Endodermal cell (in vitro differentiated cells): Measurements from ENCODE around the gene ABCD4. TPM values are rescaled to one million over a fixed set of nuclear protein-coding genes. Genes with fewer than 3 reads are reported as not detected.
A peak's percentile ranks its signal among the peaks of the same experiment; 100 is the strongest.

Experiments
- DNase-seq: peaks from one replicate; pipeline ENCODE4 v3.0.0-alpha.2; 2017
- H3K27ac ChIP-seq: 2 replicates; pipeline ENCODE4 v1.5.1; 2013; ENCODE audit warnings: mild to moderate bottlenecking, low read depth, low read length, moderate library complexity
- H3K27me3 ChIP-seq: 2 replicates; pipeline ENCODE4 v1.6.1; 2013; ENCODE audit warnings: mild to moderate bottlenecking, low read length, moderate library complexity; ENCODE audit not compliant: insufficient read depth, control insufficient read depth, poor library complexity, severe bottlenecking
- H3K36me3 ChIP-seq: 2 replicates; pipeline ENCODE4 v1.7.0; 2013; ENCODE audit warnings: mild to moderate bottlenecking, low read length, moderate library complexity; ENCODE audit not compliant: control insufficient read depth, insufficient read depth
- H3K4me1 ChIP-seq: one replicate; pipeline ENCODE4 v1.7.0; 2013; ENCODE audit warnings: low read length; ENCODE audit not compliant: control insufficient read depth, insufficient read depth
- H3K4me3 ChIP-seq: 2 replicates; pipeline ENCODE4 v1.5.1; 2013; ENCODE audit warnings: mild to moderate bottlenecking, low read length, moderate library complexity
- H3K9ac ChIP-seq: 2 replicates; pipeline ENCODE4 v1.6.1; 2013; ENCODE audit warnings: mild to moderate bottlenecking, low read length, moderate library complexity; ENCODE audit not compliant: poor library complexity, severe bottlenecking; ENCODE audit errors: extremely low read depth
- H3K9me3 ChIP-seq: 2 replicates; pipeline ENCODE4 v1.6.1; 2013; ENCODE audit warnings: mild to moderate bottlenecking, low read length, moderate library complexity; ENCODE audit not compliant: control insufficient read depth
- H3K27ac Mint-ChIP-seq: 2 replicates; pipeline ENCODE4 v1.8.0; 2020; ENCODE audit warnings: mixed read lengths
- H3K27me3 Mint-ChIP-seq: 2 replicates; pipeline ENCODE4 v1.8.0; 2021; ENCODE audit warnings: mild to moderate bottlenecking, mixed read lengths; ENCODE audit not compliant: insufficient read depth
- H3K36me3 Mint-ChIP-seq: 2 replicates; pipeline ENCODE4 v1.8.0; 2020; ENCODE audit warnings: low read depth, mixed read lengths
- H3K4me1 Mint-ChIP-seq: 2 replicates; pipeline ENCODE4 v1.8.0; 2020; ENCODE audit warnings: mixed read lengths
- H3K4me3 Mint-ChIP-seq: 2 replicates; pipeline ENCODE4 v1.8.0; 2020; ENCODE audit warnings: mild to moderate bottlenecking, moderate library complexity, mixed read lengths
- H3K9me3 Mint-ChIP-seq: 2 replicates; pipeline ENCODE4 v1.8.0; 2020; ENCODE audit warnings: mild to moderate bottlenecking, mixed read lengths
- CTCF ChIP-seq: fragments of 200-600 bp; sonication (generic); conservative IDR thresholded peaks from 2 replicates; pipeline ENCODE4 v1.5.0; 2021; ENCODE audit warnings: antibody characterized with exemption, mild to moderate bottlenecking
- WGBS, 2 experiments: methylation state at CpG; one replicate each; pipeline versions ENCODE4 v1.1.5 to v1.1.7; 2013; ENCODE audit warnings: missing lambda C conversion rate in 2 of 2, mixed read lengths in 1 of 2; ENCODE audit not compliant: insufficient coverage in 1 of 2, insufficient read length in 1 of 2; 5-methylcytosine and 5-hydroxymethylcytosine counted together
- total RNA-seq, 2 donors: library from RNA; stranded (reverse); fragmentation: NEBNext Ultra II Directional in 1 of 2; extraction: Animal tissue kit (Norgen Biotek cat#: 25700) in 1 of 2; gene quantifications; 2 replicates in 1 of 2; 3 replicates in 1 of 2; pipeline ENCODE4 v1.2.1, GENCODE V29; 2021

Gene ABCD4
- total RNA-seq, 2 donors from 2014 or later = 153 to 239 TPM

GRCh38 chr14:74309125-74310022 is 6.6 kb upstream of the ABCD4 start:
- WGBS, 2 experiments = 93 to 96% methylated on average over 6 to 7 of the region's 8 CpGs
- no peaks in the 10 kb centered on the region for H3K36me3 Mint-ChIP-seq
- no peak for TF ChIP-seq CTCF
- H3K27me3 ChIP-seq = no peaks in the 10 kb centered on the region
- no peak for DNase-seq
- no peaks in the 10 kb centered on the region for H3K36me3 ChIP-seq
- no peaks in the 10 kb centered on the region for H3K4me1 Mint-ChIP-seq
- H3K27ac Mint-ChIP-seq = no peak overlapping the region
- peaks cover 8% of the 10 kb centered on the region for H3K27me3 Mint-ChIP-seq
- H3K27ac ChIP-seq = no peak overlapping the region
- H3K4me3 Mint-ChIP-seq = no peak overlapping the region
- no peak overlapping the region for H3K4me3 ChIP-seq
- H3K4me1 ChIP-seq = no peaks in the 10 kb centered on the region
- no peaks in the 10 kb centered on the region for H3K9me3 ChIP-seq
- H3K9ac ChIP-seq = no peak overlapping the region
- H3K9me3 Mint-ChIP-seq = no peaks in the 10 kb centered on the region

GRCh38 chr14:74308695-74309094 is 6.0 kb upstream of the ABCD4 start:
- Histone ChIP-seq H3K4me1 (no peaks in the 10 kb centered on the region), H3K27ac (no peak overlapping the region), H3K4me3 (no peak overlapping the region), H3K27me3 (no peaks in the 10 kb centered on the region), H3K36me3 (no peaks in the 10 kb centered on the region), H3K9me3 (no peaks in the 10 kb centered on the region), H3K9ac (no peak overlapping the region)
- Mint-ChIP-seq H3K4me3 (no peak overlapping the region), H3K27me3 (peaks cover 8% of the 10 kb centered on the region), H3K9me3 (no peaks in the 10 kb centered on the region), H3K4me1 (no peaks in the 10 kb centered on the region), H3K27ac (no peak overlapping the region), H3K36me3 (no peaks in the 10 kb centered on the region)
- DNase-seq = no peak
- no peak for TF ChIP-seq CTCF
- WGBS, 2 experiments = 88 to 98% methylated on average over 5 of the region's 5 CpGs

GRCh38 chr14:74302152-74302628 is 544 bp downstream of the ABCD4 start:
- peaks cover 30% of the 10 kb centered on the region for H3K36me3 ChIP-seq
- no peaks in the 10 kb centered on the region for H3K27me3 ChIP-seq
- peak; percentile 69 for TF ChIP-seq CTCF
- no peak for DNase-seq
- H3K27me3 Mint-ChIP-seq = peaks cover 6% of the 10 kb centered on the region
- peak overlapping the region; percentile 80 for H3K27ac ChIP-seq
- peaks cover 29% of the 10 kb centered on the region for H3K36me3 Mint-ChIP-seq
- H3K4me1 ChIP-seq = no peaks in the 10 kb centered on the region
- peak overlapping the region; percentile 87 for H3K4me3 Mint-ChIP-seq
- H3K4me1 Mint-ChIP-seq = peaks cover 19% of the 10 kb centered on the region
- peak overlapping the region; percentile 100 for H3K4me3 ChIP-seq
- 0% methylated on average over 2 to 3 of the region's 6 CpGs for WGBS, 2 experiments
- H3K9me3 ChIP-seq = no peaks in the 10 kb centered on the region
- H3K27ac Mint-ChIP-seq = peak overlapping the region; percentile 86
- H3K9ac ChIP-seq = peak overlapping the region; percentile 82
- no peaks in the 10 kb centered on the region for H3K9me3 Mint-ChIP-seq
